OCI-LY1 (cell line): ENCODE results near the gene PAK3.

Experiments used
- H2AFZ ChIP-seq: fragments of 200-600 bp; sonication (generic), shearing (Covaris generic); 2 replicates; pipeline ENCODE4 v1.6.0; 2014; ENCODE audit warnings: antibody characterized with exemption, mild to moderate bottlenecking, low read length
- H3F3A ChIP-seq: fragments of 200-600 bp; sonication (generic), shearing (Covaris generic); 2 replicates; pipeline ENCODE4 v1.6.0; 2014; ENCODE audit warnings: mild to moderate bottlenecking, antibody characterized with exemption, low read length, moderate library complexity; ENCODE audit not compliant: insufficient read depth
- H3K27ac ChIP-seq: fragments of 200-600 bp; sonication (generic); 2 replicates; pipeline ENCODE4 v1.5.1; 2014; ENCODE audit warnings: low read length, mixed run types, mild to moderate bottlenecking, low read depth; ENCODE audit not compliant: poor library complexity, severe bottlenecking
- H3K27me3 ChIP-seq: fragments of 200-600 bp; sonication (generic); 2 replicates; pipeline ENCODE4 v1.6.0; 2014; ENCODE audit warnings: antibody characterized with exemption, mild to moderate bottlenecking, low read length, moderate library complexity; ENCODE audit not compliant: insufficient read depth
- H3K36me3 ChIP-seq: fragments of 200-600 bp; sonication (generic); 2 replicates; pipeline ENCODE4 v1.6.1; 2014; ENCODE audit warnings: mild to moderate bottlenecking, antibody characterized with exemption, low read length, moderate library complexity, mixed read lengths; ENCODE audit not compliant: insufficient read depth
- H3K4me1 ChIP-seq: fragments of 200-600 bp; sonication (generic); 2 replicates; pipeline ENCODE4 v1.5.1; 2014; ENCODE audit warnings: mild to moderate bottlenecking, low read length, moderate library complexity; ENCODE audit not compliant: insufficient read depth, severe bottlenecking
- H3K4me2 ChIP-seq: fragments of 200-600 bp; sonication (generic), shearing (Covaris generic); 2 replicates; pipeline ENCODE4 v1.6.1; 2014; ENCODE audit warnings: low read length
- H3K4me3 ChIP-seq: fragments of 200-600 bp; sonication (generic); 2 replicates; pipeline ENCODE4 v1.5.1; 2014; ENCODE audit warnings: low read length, low read depth, mild to moderate bottlenecking, mixed read lengths; ENCODE audit not compliant: poor library complexity, severe bottlenecking
- H3K79me2 ChIP-seq: fragments of 200-600 bp; shearing (Covaris generic); 2 replicates; pipeline ENCODE4 v1.6.1; 2016; ENCODE audit warnings: mixed run types, low read length, mixed read lengths; ENCODE audit not compliant: insufficient read depth
- H3K9ac ChIP-seq: fragments of 200-600 bp; sonication (generic), shearing (Covaris generic); 2 replicates; pipeline ENCODE4 v1.6.1; 2014; ENCODE audit warnings: mild to moderate bottlenecking, low read length, mixed read lengths
- H3K9me2 ChIP-seq: fragments of 200-600 bp; sonication (generic), shearing (Covaris generic); 2 replicates; pipeline ENCODE4 v1.6.1; 2014; ENCODE audit warnings: low read depth, mild to moderate bottlenecking, low read length, mixed read lengths
- H3K9me3 ChIP-seq: fragments of 200-600 bp; shearing (Covaris generic); 2 replicates; pipeline ENCODE4 v1.6.1; 2014; ENCODE audit warnings: low read length, mixed read lengths
- H4K20me1 ChIP-seq: fragments of 200-600 bp; sonication (generic), shearing (Covaris generic); 2 replicates; pipeline ENCODE4 v1.6.0; 2016; ENCODE audit warnings: mild to moderate bottlenecking, low read length; ENCODE audit not compliant: insufficient read depth
- EZH2 ChIP-seq: fragments of 200-600 bp; sonication (generic), shearing (Covaris generic); IDR thresholded peaks from 2 replicates; pipeline ENCODE4 v1.8.0; 2017; ENCODE audit warnings: borderline replicate concordance, mixed run types, mild to moderate bottlenecking, antibody characterized with exemption, low read length, moderate library complexity, mixed read lengths
- TF ChIP-seq, protein P1 (sequence below): fragments of 200-600 bp; sonication (generic), shearing (Covaris generic); IDR thresholded peaks from 2 replicates; pipeline ENCODE4 v1.5.1; 2017; ENCODE audit warnings: mild to moderate bottlenecking, antibody characterized with exemption, low read length, moderate library complexity, mixed read lengths

The PAK3 gene

DNA sequence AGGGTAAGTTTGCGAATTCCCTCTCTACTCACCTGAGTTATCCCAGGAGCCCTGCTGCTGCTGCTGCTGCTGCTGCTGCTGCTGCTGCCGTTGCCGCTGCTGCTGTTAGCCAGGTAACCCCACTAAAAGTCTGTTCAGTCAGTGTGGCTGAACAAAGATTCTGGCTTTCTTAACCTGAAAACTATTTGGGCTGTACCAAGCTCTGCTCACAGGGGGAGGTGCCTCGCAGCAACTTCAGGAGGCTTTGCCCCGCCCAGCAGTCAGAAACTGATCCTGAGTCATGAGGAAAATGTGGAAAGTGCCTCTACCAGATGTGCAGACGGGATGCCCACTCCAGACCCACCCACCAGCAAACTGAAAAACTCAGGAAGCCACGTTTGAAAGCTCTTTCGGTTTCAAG, 174.3 kb downstream of the PAK3 start, which contains the start of gene CAPN6:
Gene CAPN6, minus strand, starts transcription at position 145 of the 400 bp plus-strand sequence. CDS start 6,547 bp downstream, outside the sequence.
- TF ChIP-seq EZH2, result no peak
- TF ChIP-seq, protein P1, sequence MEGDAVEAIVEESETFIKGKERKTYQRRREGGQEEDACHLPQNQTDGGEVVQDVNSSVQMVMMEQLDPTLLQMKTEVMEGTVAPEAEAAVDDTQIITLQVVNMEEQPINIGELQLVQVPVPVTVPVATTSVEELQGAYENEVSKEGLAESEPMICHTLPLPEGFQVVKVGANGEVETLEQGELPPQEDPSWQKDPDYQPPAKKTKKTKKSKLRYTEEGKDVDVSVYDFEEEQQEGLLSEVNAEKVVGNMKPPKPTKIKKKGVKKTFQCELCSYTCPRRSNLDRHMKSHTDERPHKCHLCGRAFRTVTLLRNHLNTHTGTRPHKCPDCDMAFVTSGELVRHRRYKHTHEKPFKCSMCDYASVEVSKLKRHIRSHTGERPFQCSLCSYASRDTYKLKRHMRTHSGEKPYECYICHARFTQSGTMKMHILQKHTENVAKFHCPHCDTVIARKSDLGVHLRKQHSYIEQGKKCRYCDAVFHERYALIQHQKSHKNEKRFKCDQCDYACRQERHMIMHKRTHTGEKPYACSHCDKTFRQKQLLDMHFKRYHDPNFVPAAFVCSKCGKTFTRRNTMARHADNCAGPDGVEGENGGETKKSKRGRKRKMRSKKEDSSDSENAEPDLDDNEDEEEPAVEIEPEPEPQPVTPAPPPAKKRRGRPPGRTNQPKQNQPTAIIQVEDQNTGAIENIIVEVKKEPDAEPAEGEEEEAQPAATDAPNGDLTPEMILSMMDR, result no peak
- H3K9me2 ChIP-seq, result no peaks in the 10 kb centered on the region
- H3K4me2 ChIP-seq, result no peak within 1 kb of the TSS
- no peak within 1 kb of the TSS for H2AFZ ChIP-seq
- H3K4me1 ChIP-seq, result no peaks in the 10 kb centered on the region
- H3K36me3 ChIP-seq, result no peaks in the 10 kb centered on the region
- no peaks in the 10 kb centered on the region for H3F3A ChIP-seq
- H3K27ac ChIP-seq, result no peak within 1 kb of the TSS
- no peak within 1 kb of the TSS for H3K9ac ChIP-seq
- H3K79me2 ChIP-seq, result no peaks in the 10 kb centered on the region
- H4K20me1 ChIP-seq, result no peaks in the 10 kb centered on the region
- no peak within 1 kb of the TSS for H3K4me3 ChIP-seq
- H3K9me3 ChIP-seq, result no peaks in the 10 kb centered on the region
- no peaks in the 10 kb centered on the region for H3K27me3 ChIP-seq
